AG20443 (cell line): ENCODE data around the gene FAM25G.
A peak's percentile ranks its signal among the peaks of the same experiment; 100 is the strongest.
"Not testable (repeated sequence)": the region's sequence is repeated elsewhere in the genome, so short reads cannot be mapped to it uniquely, and the experiment has no call there.

Source experiments
- DNase-seq: peaks from one replicate; pipeline ENCODE4 v3.0.0; 2012; ENCODE audit warnings: low spot score, mixed read lengths

The FAM25G gene

GRCh38 chr10:47465216-47465917 lies 26.1 kb downstream of the FAM25G start:
- not testable (repeated sequence) for DNase-seq

GRCh38 chr10:47462577-47463358 lies 28.7 kb downstream of the FAM25G start:
- DNase-seq = not testable (repeated sequence)

- not testable (repeated sequence) for DNase-seq
Measured at GRCh38 chr10:47461261-47461687, 30.2 kb downstream of the FAM25G start.

- DNase-seq = peak; percentile 75
Measured at GRCh38 chr10:47458466-47459154, 32.9 kb downstream of the FAM25G start.

- DNase-seq = peak; percentile 0
Measured at GRCh38 chr10:47457826-47458225, 33.7 kb downstream of the FAM25G start.

- peak; percentile 2 for DNase-seq
Measured at GRCh38 chr10:47457528-47457820, 34.0 kb downstream of the FAM25G start.

- peak; percentile 4 for DNase-seq
Measured at GRCh38 chr10:47456794-47457527, 34.5 kb downstream of the FAM25G start.

GRCh38 chr10:47456079-47456785 lies 35.3 kb downstream of the FAM25G start:
- DNase-seq = peak; percentile 2

GRCh38 chr10:47455350-47456078 lies 36.0 kb downstream of the FAM25G start:
- peak; percentile 2 for DNase-seq

- peak; percentile 9 for DNase-seq
Measured at GRCh38 chr10:47454780-47455058, 36.8 kb downstream of the FAM25G start.

GRCh38 chr10:47454008-47454779 lies 37.3 kb downstream of the FAM25G start:
- peak; percentile 9 for DNase-seq

GRCh38 chr10:47453141-47454007 lies 38.1 kb downstream of the FAM25G start:
- DNase-seq = peak; percentile 3

- DNase-seq = peak; percentile 14
Measured at GRCh38 chr10:47452495-47453140, 38.9 kb downstream of the FAM25G start.

- peak; percentile 7 for DNase-seq
Measured at GRCh38 chr10:47451998-47452494, 39.5 kb downstream of the FAM25G start.

GRCh38 chr10:47451273-47451997 lies 40.1 kb downstream of the FAM25G start:
- peak; percentile 6 for DNase-seq

- DNase-seq = peak; percentile 3
Measured at GRCh38 chr10:47450442-47450841, 41.1 kb downstream of the FAM25G start.

GRCh38 chr10:47449979-47450378 lies 41.5 kb downstream of the FAM25G start:
- no peak for DNase-seq
